ENCODE results near the gene HNRNPA0. TPM values are rescaled to one million over a fixed set of nuclear protein-coding genes. Genes with fewer than 3 reads are reported as not detected.

Gene HNRNPA0
- total RNA-seq, 1 experiment from 2014 or later, result 38.9 TPM

DNA sequence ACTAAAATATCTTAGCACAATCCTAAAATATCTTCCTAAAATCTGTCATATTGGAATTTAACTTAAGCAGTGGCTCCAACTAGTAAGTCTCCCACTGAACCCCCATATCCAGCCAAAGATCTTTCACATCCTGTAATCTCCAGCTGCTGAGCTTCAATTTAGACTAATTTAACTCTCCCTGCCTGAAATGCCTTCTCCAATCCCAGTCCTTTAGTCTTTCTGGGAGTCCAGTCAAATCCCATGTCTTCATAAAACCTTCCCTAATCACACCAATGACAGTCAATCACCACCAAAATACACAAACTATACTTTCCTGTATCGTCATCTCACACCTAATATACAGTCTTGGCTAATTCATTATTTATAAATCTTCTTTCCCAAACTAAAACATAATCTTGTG lies 17.7 kb downstream of the HNRNPA0 start:
- Histone ChIP-seq H3K4me1 (ENCODE audit: control insufficient read depth in 1 of 2, insufficient read depth in 2 of 2, low read length in 2 of 2) (no peaks in the 10 kb centered on the region), H3K9me2 (ENCODE audit: insufficient read depth) (no peaks in the 10 kb centered on the region), H3K27ac (ENCODE audit: low read depth, low read length) (no peak overlapping the region), H4K20me1 (ENCODE audit: insufficient read depth) (no peaks in the 10 kb centered on the region), H2AFZ (ENCODE audit: low read depth, low read length, poor library complexity, severe bottlenecking) (no peak overlapping the region), H3K79me2 (ENCODE audit: insufficient read depth, low read length) (no peaks in the 10 kb centered on the region), H3K4me2 (ENCODE audit: low read length) (no peak overlapping the region), H3K27me3 (ENCODE audit: insufficient read depth, low read length) (0 out of 2 replicates have a peak, but pooled peaks cover 5% of the 10 kb centered on the region), H3K9me3 (ENCODE audit: control insufficient read depth in 1 of 2, insufficient read depth in 1 of 2, low read depth in 1 of 2, low read length in 2 of 2) (no peaks in the 10 kb centered on the region), H3K36me3 (ENCODE audit: control insufficient read depth in 1 of 2, insufficient read depth in 2 of 2, low read length in 2 of 2) (no peaks in the 10 kb centered on the region), H3K9ac (ENCODE audit: low read length) (no peak overlapping the region), H3K4me3 (replicated peaks in 1 of 2; ENCODE audit: low read depth in 1 of 2, low read length in 2 of 2) (no peak overlapping the region)
- no TSS peak for BruUV-seq (replicated peaks)
- no peak for DNase-seq (ENCODE audit: low read depth, low spot score)
- POLR2A ChIA-PET, result no interaction called here
- no peak for TF ChIP-seq SRF (IDR thresholded peaks at IDR 0.05; ENCODE audit: low read depth)
- no peak for TF ChIP-seq ZNF274 (IDR thresholded peaks at IDR 0.05; ENCODE audit: low read depth, low read length)
- TF ChIP-seq, protein P1, sequence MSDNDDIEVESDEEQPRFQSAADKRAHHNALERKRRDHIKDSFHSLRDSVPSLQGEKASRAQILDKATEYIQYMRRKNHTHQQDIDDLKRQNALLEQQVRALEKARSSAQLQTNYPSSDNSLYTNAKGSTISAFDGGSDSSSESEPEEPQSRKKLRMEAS (IDR thresholded peaks at IDR 0.05), result no peak
- TF ChIP-seq EZH2phosphoT487 (IDR thresholded peaks at IDR 0.05; ENCODE audit: borderline replicate concordance), result no peak
- TF ChIP-seq JUND (IDR thresholded peaks at IDR 0.05), result no peak
- no peak for TF ChIP-seq ATF3 (IDR thresholded peaks at IDR 0.05)
- TF ChIP-seq, protein P2, sequence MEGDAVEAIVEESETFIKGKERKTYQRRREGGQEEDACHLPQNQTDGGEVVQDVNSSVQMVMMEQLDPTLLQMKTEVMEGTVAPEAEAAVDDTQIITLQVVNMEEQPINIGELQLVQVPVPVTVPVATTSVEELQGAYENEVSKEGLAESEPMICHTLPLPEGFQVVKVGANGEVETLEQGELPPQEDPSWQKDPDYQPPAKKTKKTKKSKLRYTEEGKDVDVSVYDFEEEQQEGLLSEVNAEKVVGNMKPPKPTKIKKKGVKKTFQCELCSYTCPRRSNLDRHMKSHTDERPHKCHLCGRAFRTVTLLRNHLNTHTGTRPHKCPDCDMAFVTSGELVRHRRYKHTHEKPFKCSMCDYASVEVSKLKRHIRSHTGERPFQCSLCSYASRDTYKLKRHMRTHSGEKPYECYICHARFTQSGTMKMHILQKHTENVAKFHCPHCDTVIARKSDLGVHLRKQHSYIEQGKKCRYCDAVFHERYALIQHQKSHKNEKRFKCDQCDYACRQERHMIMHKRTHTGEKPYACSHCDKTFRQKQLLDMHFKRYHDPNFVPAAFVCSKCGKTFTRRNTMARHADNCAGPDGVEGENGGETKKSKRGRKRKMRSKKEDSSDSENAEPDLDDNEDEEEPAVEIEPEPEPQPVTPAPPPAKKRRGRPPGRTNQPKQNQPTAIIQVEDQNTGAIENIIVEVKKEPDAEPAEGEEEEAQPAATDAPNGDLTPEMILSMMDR (IDR thresholded peaks at IDR 0.05 in 2 of 3, conservative IDR thresholded peaks at IDR 0.05 in 1 of 3; ENCODE audit: borderline replicate concordance in 1 of 3, insufficient read depth in 1 of 3, low read depth in 2 of 3, low read length in 2 of 3), result no peak
- no peak for TF ChIP-seq REST (IDR thresholded peaks at IDR 0.05; ENCODE audit: low read depth)
- TF ChIP-seq CEBPB (IDR thresholded peaks at IDR 0.05; ENCODE audit: low read depth), result no peak
- TF ChIP-seq EZH2 (IDR thresholded peaks at IDR 0.05), result no peak
- no peak for TF ChIP-seq CBX3 (IDR thresholded peaks at IDR 0.05; ENCODE audit: low read depth)
- TF ChIP-seq ELF1 (IDR thresholded peaks at IDR 0.05; ENCODE audit: borderline replicate concordance, low read depth), result no peak
- no peak for TF ChIP-seq FOSL1 (IDR thresholded peaks at IDR 0.05; ENCODE audit: low read depth)
- TF ChIP-seq EGR1 (IDR thresholded peaks at IDR 0.05; ENCODE audit: low read depth), result no peak
- no peak for TF ChIP-seq ZBTB33 (IDR thresholded peaks at IDR 0.05; ENCODE audit: extremely low read depth, insufficient replicate concordance, low read length)
- no peak for TF ChIP-seq SP1 (IDR thresholded peaks at IDR 0.05; ENCODE audit: low read depth)
- TF ChIP-seq ZFX (IDR thresholded peaks at IDR 0.05), result no peak
- no peak for TF ChIP-seq POLR2A (IDR thresholded peaks at IDR 0.05; ENCODE audit: borderline replicate concordance, extremely low read depth, insufficient read depth, insufficient read length)
- TF ChIP-seq RAD21 (IDR thresholded peaks at IDR 0.05; ENCODE audit: low read depth), result no peak
- no peak for TF ChIP-seq POLR2AphosphoS5 (IDR thresholded peaks at IDR 0.05; ENCODE audit: low read depth, low read length)
- CTCF ChIA-PET, result interaction anchor here (0.9 kb wide), 1 partner anchor 107 kb away, joined by 4 read pairs; no protein-coding TSS in a partner anchor
- no peak for ATAC-seq
- RAD21 ChIA-PET (ENCODE audit: low non-redundant PET in 1 of 2, low total read pairs in 2 of 2, uncharacterized antibody in 2 of 2, unreplicated experiment in 2 of 2), result interaction anchor here in 1 of 2 experiments (0.5 kb wide), 1 partner anchor 86 kb away, joined by 3 read pairs; no protein-coding TSS in a partner anchor
- intact Hi-C loops (cut with micrococcal nuclease), result no loop called here
